HG02798 (cell line): ENCODE results near the gene ETNK2.

Source experiments
- ATAC-seq: cut with Tn5 transposase; IDR thresholded peaks from one replicate; pipeline ENCODE4 v1.9.1; 2021; ENCODE audit warnings: mild to moderate bottlenecking; ENCODE audit not compliant: unreplicated experiment, poor library complexity

Gene ETNK2

DNA sequence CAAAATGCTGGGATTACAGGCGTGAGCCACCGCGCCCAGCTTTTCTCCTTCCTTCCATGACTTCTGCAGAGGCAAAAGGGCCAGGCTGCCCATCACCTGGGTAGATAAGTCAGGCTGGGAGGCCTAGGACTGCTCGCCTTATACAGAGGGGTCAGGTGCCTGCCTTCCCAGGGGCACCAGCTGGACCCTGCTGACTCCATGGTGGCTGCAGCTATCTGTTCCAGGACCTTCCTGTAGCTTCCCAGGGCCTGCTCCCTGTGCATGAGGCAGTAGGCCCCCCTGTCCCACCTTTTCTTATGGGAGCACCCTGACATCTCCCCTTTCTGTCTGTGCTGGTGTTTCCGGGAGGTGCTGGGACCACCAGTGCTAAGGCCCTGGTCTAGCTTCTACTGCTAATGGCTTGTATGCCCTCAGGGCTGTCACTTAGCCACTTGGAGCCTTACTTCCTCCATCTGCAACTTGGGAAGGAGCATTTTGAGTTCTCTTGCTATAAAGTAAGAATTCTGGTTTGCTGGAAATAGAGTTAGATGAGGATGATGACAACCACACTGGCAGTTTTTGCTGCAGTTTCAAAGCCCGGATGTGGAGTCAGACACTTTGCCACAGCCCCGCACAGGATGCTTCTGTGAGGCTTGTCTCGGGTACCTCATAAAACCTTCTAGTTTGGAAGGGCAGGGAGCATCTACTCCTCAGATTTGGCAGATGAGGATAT lies 64.5 kb downstream of the ETNK2 start:
- ATAC-seq: no peak

DNA sequence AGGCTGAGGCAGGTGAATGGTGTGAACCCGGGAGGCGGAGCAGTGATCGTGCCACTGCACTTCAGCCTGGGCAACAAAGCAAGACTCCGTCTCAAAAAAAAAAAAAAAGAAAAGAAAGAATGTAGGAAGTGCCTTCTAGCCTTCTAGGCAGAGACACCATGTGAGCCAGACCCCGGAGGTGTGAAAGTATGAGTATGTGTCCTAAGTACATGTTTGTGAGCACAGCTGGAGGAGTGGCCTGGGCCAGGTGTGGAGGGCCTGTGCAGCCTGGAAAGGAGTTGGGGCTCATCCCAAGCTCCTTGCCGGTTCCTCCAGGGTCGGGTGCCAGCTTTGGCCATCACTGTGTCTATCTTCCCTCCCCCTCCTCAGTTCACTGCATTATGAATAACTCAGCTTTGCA lies 66.0 kb downstream of the ETNK2 start:
- no peak for ATAC-seq

DNA sequence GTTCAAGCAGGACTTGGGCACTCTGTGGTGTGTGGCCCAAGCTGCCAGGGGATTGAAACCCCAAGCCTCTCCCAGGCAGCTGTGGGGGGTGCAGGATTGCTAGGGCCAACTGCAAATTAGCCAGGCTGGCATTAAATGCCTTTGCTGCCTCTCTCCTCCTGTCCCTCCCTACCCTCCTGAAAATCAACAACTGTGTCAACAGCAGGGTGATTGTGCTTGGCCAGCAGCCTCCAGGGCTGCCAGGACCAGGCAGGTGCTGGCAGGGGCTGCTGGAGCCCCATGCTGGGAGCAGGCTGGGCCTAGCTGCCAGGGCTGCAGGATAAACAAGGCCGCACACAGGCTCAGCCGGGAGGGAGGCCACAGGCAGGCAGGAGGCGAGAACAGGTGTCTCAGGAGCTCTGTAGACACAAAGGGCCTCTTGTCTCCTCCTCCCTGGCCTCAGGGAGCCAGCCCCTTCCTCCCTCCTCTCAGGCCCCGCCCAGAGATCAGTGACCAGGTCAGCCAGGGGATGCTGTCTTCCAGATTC lies 67.5 kb downstream of the ETNK2 start:
- no peak for ATAC-seq

DNA sequence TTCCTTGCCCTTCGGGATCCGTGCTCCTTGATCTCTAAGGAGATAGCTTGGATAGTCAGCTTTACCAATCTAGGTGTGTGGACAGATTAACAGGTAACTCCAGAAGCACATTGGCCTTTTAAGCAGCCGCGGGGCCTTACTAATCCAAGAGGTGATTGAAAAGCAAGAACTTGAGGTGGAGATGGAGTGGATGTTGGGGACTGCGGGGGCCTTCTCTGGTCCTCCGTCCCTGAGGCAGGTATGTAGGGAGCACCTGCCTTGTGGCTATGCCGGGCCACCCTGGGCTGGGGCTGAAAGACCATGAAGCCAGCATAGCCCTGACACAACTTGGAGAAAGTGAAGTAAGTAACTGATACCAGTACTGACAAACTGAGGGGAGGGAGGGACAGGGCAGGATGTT lies 68.4 kb downstream of the ETNK2 start:
- no peak for ATAC-seq

DNA sequence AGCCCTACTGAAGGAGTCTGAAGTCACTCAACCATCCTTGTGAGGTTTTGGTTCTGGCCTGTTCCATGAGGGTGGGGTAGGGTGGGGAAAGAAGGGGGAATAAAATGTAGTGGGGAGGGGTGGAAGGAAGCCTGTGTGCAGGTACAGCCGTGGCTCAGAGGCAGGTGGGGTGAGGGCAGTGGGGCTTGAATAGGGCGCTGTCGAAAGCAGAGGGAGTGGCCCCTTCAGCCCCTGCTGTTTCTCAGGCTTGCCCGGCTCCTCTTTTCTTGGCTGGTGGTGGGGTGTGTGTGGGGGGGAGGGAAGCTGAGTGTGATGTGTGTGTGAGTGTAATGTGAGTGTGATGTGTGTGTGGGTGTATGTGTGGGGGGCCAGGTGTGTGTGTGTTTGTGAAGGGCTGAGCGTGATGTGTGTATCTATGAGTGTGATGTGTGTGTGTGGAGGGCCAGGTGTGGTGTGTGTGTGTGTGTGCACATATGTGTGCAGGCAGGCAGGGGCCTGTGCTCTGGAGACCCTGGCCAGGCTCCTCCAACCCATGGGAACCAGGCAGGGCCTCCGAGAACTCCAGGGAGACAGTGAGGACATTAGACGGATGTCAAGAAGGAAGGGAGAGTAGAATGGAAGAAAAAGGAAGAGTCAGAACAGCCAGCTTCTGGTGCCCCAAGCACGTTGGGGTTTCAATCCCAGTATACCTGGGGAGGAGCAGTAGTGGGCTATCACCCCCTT lies 69.9 kb downstream of the ETNK2 start:
- no peak for ATAC-seq

DNA sequence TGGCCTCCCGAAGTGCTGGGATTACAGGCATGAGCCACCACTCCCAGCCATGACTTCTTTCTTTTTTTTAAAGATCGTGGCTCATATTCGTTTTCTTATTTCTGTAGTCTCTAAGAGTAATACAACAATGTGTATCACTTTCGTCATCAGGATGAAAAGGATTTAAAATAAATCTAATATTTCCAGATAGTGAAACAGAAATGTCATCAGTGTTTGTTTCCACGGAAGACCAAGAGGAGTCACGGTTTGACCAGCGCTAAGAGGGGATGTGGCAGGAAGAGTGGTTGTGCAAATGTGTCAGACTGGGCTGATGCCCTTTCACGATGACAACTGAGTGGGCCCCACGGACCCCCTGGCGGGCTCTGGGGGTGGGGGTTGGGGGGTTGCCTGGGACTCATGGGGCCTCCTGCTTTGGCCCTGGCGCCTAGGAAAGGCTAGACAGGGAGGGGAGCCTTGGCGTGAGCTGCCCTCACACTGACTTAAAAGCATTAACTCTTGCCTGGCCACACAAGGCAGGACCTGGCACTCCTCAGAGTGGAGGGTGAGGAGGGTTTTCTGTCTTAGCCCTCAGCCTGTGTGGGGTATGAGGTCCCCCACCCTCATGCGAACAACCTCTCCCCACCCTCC lies 70.6 kb downstream of the ETNK2 start:
- ATAC-seq: no peak
